HG02938 (cell line): ENCODE data around the gene TBC1D2B.
"Not testable (repeated sequence)": the region's sequence is repeated elsewhere in the genome, so short reads cannot be mapped to it uniquely, and the experiment has no call there.

Experiments used
- ATAC-seq: cut with Tn5 transposase; IDR thresholded peaks from one replicate; pipeline ENCODE4 v1.9.1; 2021; ENCODE audit warnings: mild to moderate bottlenecking, moderate library complexity; ENCODE audit not compliant: unreplicated experiment

The TBC1D2B gene

GRCh38 chr15:77992356-77993222 is 84.9 kb downstream of the TBC1D2B start:
- ATAC-seq, result no peak

- not testable (repeated sequence) for ATAC-seq
These were observed 85.8 kb downstream of the TBC1D2B start for GRCh38 chr15:77991658-77992201.

GRCh38 chr15:77991029-77991406 is 86.5 kb downstream of the TBC1D2B start:
- ATAC-seq, result no peak

GRCh38 chr15:77989296-77990143 is 88.0 kb downstream of the TBC1D2B start:
- no peak for ATAC-seq

- no peak for ATAC-seq
These were observed 88.9 kb downstream of the TBC1D2B start for GRCh38 chr15:77988347-77989295.

- not testable (repeated sequence) for ATAC-seq
These were observed 89.8 kb downstream of the TBC1D2B start for GRCh38 chr15:77987765-77988136.

- ATAC-seq, result no peak
These were observed 90.4 kb downstream of the TBC1D2B start for GRCh38 chr15:77986891-77987764.

- no peak for ATAC-seq
These were observed 91.5 kb downstream of the TBC1D2B start for GRCh38 chr15:77985931-77986480.

GRCh38 chr15:77985031-77985930 is 92.2 kb downstream of the TBC1D2B start:
- ATAC-seq, result no peak

GRCh38 chr15:77984446-77984861 is 93.1 kb downstream of the TBC1D2B start:
- no peak for ATAC-seq

- no peak for ATAC-seq
These were observed 93.6 kb downstream of the TBC1D2B start for GRCh38 chr15:77983708-77984445.

- no peak for ATAC-seq
These were observed 94.3 kb downstream of the TBC1D2B start for GRCh38 chr15:77983091-77983707.

- no peak for ATAC-seq
These were observed 95.4 kb downstream of the TBC1D2B start for GRCh38 chr15:77982127-77982490.

GRCh38 chr15:77981281-77982126 is 96.0 kb downstream of the TBC1D2B start:
- ATAC-seq, result no peak

- ATAC-seq, result not testable (repeated sequence)
These were observed 96.8 kb downstream of the TBC1D2B start for GRCh38 chr15:77980674-77981073.

- ATAC-seq, result no peak
These were observed 97.4 kb downstream of the TBC1D2B start for GRCh38 chr15:77980098-77980497.
